HepG2 (cell line): ENCODE data around the gene CHST14. TPM values are rescaled to one million over a fixed set of nuclear protein-coding genes. Genes with fewer than 3 reads are reported as not detected.
A peak's percentile ranks its signal among the peaks of the same experiment; 100 is the strongest.

Source experiments
- ARID4A ChIP-seq: sonication (generic); formaldehyde crosslinking; IDR thresholded peaks from 2 replicates; pipeline ENCODE4 v1.5.0; 2020; ENCODE audit warnings: mild to moderate bottlenecking, missing genetic modification reagents, borderline replicate concordance
- CAMTA2 ChIP-seq: sonication (generic); formaldehyde crosslinking; IDR thresholded peaks from 2 replicates; pipeline ENCODE4 v1.4.0; 2020; ENCODE audit warnings: mild to moderate bottlenecking, missing genetic modification reagents, borderline replicate concordance
- FOXA1 ChIP-seq, 2 experiments: fragments of 450-650 bp in 1 of 2; sonication (generic) in 1 of 2; formaldehyde crosslinking in 1 of 2; IDR thresholded peaks; 2 replicates each; pipeline versions ENCODE4 v1.4.0 to v1.6.1; 2016 to 2020; ENCODE audit warnings: missing genetic modification reagents in 1 of 2
- FOXO1 ChIP-seq: sonication (generic); formaldehyde crosslinking; IDR thresholded peaks from 2 replicates; pipeline ENCODE4 v1.4.0; 2020; ENCODE audit warnings: missing genetic modification reagents
- HMGXB4 ChIP-seq, 2 experiments: sonication (generic) in 1 of 2; formaldehyde crosslinking in 1 of 2; IDR thresholded peaks; 2 replicates each; pipeline versions ENCODE4 v1.4.0 to v1.6.1; 2018 to 2020; ENCODE audit warnings: missing genetic modification reagents in 2 of 2, borderline replicate concordance in 1 of 2, low read depth in 1 of 2, mild to moderate bottlenecking in 1 of 2, missing biosample characterization in 1 of 2
- KAT8 ChIP-seq: IDR thresholded peaks from 2 replicates; pipeline ENCODE4 v1.6.1; 2016; ENCODE audit warnings: missing genetic modification reagents, missing compliant biosample characterization
- LCORL ChIP-seq, 2 experiments: fragments of 450-650 bp in 1 of 2; sonication (generic) in 1 of 2; formaldehyde crosslinking in 1 of 2; IDR thresholded peaks; 2 replicates each; pipeline versions ENCODE4 v1.5.0 to v1.6.1; 2017 to 2020; ENCODE audit warnings: antibody characterized with exemption in 1 of 2, missing genetic modification reagents in 1 of 2
- YEATS4 ChIP-seq: sonication (generic); formaldehyde crosslinking; IDR thresholded peaks from 2 replicates; pipeline ENCODE4 v1.4.0; 2020; ENCODE audit warnings: missing genetic modification reagents, borderline replicate concordance
- ZNF256 ChIP-seq: sonication (generic); formaldehyde crosslinking; conservative IDR thresholded peaks from 2 replicates; pipeline ENCODE4 v1.4.0; 2020; ENCODE audit warnings: missing genetic modification reagents
- ZNF431 ChIP-seq: sonication (generic); formaldehyde crosslinking; IDR thresholded peaks from 2 replicates; pipeline ENCODE4 v1.9.0; 2022; ENCODE audit warnings: missing genetic modification reagents, low read depth, mild to moderate bottlenecking, borderline replicate concordance
- ZNF703 ChIP-seq: sonication (generic); formaldehyde crosslinking; IDR thresholded peaks from 2 replicates; pipeline ENCODE4 v1.5.1; 2020; ENCODE audit warnings: missing genetic modification reagents, mild to moderate bottlenecking, moderate library complexity, borderline replicate concordance
- ZNF777 ChIP-seq: sonication (generic); formaldehyde crosslinking; IDR thresholded peaks from 2 replicates; pipeline ENCODE4 v1.4.0; 2020; ENCODE audit warnings: missing genetic modification reagents
- polyA plus RNA-seq, 8 experiments: library from polyadenylated mRNA; depleted of rRNA in 3 of 8; stranded (reverse) in 7 of 8; unstranded in 1 of 8; fragments of >200 nt; fragmentation: Illumina TruSeq in 4 of 8; extraction: Trizol in 4 of 8; gene quantifications; 2 replicates each; pipeline versions ENCODE4 v1.2.1 to v1.2.3, GENCODE V29; 2011 to 2016; ENCODE audit warnings: low read depth in 4 of 8, missing spikeins in 1 of 8, mixed read lengths in 1 of 8; ENCODE audit not compliant: insufficient read depth in 1 of 8
- total RNA-seq, 5 experiments: library from RNA; depleted of rRNA; stranded (reverse); fragments of >200 nt; fragmentation: Illumina TruSeq; extraction: Trizol; gene quantifications; 2 replicates each; pipeline ENCODE4 v1.2.3, GENCODE V29; 2016; ENCODE audit warnings: low read depth in 1 of 5
- TF ChIP-seq, protein P1 (sequence below): sonication (generic); formaldehyde crosslinking; IDR thresholded peaks from 2 replicates; pipeline ENCODE4 v1.5.0; 2020; ENCODE audit warnings: missing genetic modification reagents, mild to moderate bottlenecking, borderline replicate concordance
- TF ChIP-seq, protein P2 (sequence below): sonication (generic); formaldehyde crosslinking; IDR thresholded peaks from 2 replicates; pipeline ENCODE4 v1.4.0; 2020; ENCODE audit warnings: mild to moderate bottlenecking, low read depth, missing genetic modification reagents
- TF ChIP-seq, protein P3 (sequence below): sonication (generic); formaldehyde crosslinking; IDR thresholded peaks from 2 replicates; pipeline ENCODE4 v1.4.0; 2020; ENCODE audit warnings: missing genetic modification reagents, borderline replicate concordance

CHST14 gene
- total and polyA plus RNA-seq, 2 of the 13 experiments (the other 11 are each of a cell fraction or from before 2014, with no cell fraction given) = 8.9 to 12.4 TPM

- TF ChIP-seq CAMTA2 (CRISPR knock-in tag) (0 out of 2 replicates have a peak, but pooled peaks have one; percentile 23), LCORL (IDR thresholded peaks at IDR 0.05) (no peak), LCORL (CRISPR knock-in tag; IDR thresholded peaks at IDR 0.05) (0 out of 2 replicates have a peak, but pooled peaks have one; percentile 34), ZNF256 (CRISPR knock-in tag) (no peak), HMGXB4 (CRISPR knock-in tag; IDR thresholded peaks at IDR 0.05; ENCODE audit: borderline replicate concordance in 1 of 2, low read depth in 1 of 2) (peak in 1 of 2 experiments; percentile 25; a peak in 1 of 4 replicates), FOXA1 (IDR thresholded peaks at IDR 0.05) (no peak), FOXA1 (CRISPR knock-in tag; IDR thresholded peaks at IDR 0.05) (0 out of 2 replicates have a peak, but pooled peaks have one; percentile 14), ZNF431 (no peak), YEATS4 (CRISPR knock-in tag) (peak; percentile 38), ZNF703 (0 out of 2 replicates have a peak, but pooled peaks have one; percentile 1), ZNF777 (CRISPR knock-in tag) (peak; percentile 88), FOXO1 (CRISPR knock-in tag) (peak; percentile 5; the same call in 1 of the 2 replicates), ARID4A (CRISPR knock-in tag) (peak; percentile 23; the same call in 1 of the 2 replicates), KAT8 (CRISPR knock-in tag) (0 out of 2 replicates have a peak, but pooled peaks have one; percentile 6)
- TF ChIP-seq, protein P1, sequence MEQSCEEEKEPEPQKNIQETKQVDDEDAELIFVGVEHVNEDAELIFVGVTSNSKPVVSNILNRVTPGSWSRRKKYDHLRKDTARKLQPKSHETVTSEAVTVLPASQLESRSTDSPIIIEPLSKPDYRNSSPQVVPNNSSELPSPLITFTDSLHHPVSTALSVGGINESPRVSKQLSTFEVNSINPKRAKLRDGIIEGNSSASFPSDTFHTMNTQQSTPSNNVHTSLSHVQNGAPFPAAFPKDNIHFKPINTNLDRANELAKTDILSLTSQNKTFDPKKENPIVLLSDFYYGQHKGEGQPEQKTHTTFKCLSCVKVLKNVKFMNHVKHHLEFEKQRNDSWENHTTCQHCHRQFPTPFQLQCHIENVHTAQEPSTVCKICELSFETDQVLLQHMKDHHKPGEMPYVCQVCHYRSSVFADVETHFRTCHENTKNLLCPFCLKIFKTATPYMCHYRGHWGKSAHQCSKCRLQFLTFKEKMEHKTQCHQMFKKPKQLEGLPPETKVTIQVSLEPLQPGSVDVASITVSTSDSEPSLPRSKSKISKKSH (CRISPR knock-in tag) = 0 out of 2 replicates have a peak, but pooled peaks have one; percentile 21
- TF ChIP-seq, protein P2, sequence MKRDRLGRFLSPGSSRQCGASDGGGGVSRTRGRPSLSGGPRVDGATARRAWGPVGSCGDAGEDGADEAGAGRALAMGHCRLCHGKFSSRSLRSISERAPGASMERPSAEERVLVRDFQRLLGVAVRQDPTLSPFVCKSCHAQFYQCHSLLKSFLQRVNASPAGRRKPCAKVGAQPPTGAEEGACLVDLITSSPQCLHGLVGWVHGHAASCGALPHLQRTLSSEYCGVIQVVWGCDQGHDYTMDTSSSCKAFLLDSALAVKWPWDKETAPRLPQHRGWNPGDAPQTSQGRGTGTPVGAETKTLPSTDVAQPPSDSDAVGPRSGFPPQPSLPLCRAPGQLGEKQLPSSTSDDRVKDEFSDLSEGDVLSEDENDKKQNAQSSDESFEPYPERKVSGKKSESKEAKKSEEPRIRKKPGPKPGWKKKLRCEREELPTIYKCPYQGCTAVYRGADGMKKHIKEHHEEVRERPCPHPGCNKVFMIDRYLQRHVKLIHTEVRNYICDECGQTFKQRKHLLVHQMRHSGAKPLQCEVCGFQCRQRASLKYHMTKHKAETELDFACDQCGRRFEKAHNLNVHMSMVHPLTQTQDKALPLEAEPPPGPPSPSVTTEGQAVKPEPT (CRISPR knock-in tag) = 0 out of 2 replicates have a peak, but pooled peaks have one; percentile 24
- TF ChIP-seq, protein P3, sequence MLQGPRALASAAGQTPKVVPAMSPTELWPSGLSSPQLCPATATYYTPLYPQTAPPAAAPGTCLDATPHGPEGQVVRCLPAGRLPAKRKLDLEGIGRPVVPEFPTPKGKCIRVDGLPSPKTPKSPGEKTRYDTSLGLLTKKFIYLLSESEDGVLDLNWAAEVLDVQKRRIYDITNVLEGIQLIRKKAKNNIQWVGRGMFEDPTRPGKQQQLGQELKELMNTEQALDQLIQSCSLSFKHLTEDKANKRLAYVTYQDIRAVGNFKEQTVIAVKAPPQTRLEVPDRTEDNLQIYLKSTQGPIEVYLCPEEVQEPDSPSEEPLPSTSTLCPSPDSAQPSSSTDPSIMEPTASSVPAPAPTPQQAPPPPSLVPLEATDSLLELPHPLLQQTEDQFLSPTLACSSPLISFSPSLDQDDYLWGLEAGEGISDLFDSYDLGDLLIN (CRISPR knock-in tag) = 0 out of 2 replicates have a peak, but pooled peaks have one; percentile 63
Measured at GRCh38 chr15:40471105-40471807, 472 bp downstream of the CHST14 start (continued).
